AG09309 (cell line): Measurements from ENCODE around the gene PURA.

Experiments
- DNase-seq: peaks from one replicate; pipeline ENCODE4 v3.0.0-alpha.2; 2010; ENCODE audit warnings: low read depth
- H3K4me3 ChIP-seq: 2 replicates; pipeline ENCODE4 v1.5.1; 2011; ENCODE audit warnings: mild to moderate bottlenecking, low read depth, low read length, moderate library complexity; ENCODE audit not compliant: control insufficient read depth
- TF ChIP-seq, protein P1 (sequence below): IDR thresholded peaks from 2 replicates; pipeline ENCODE4 v1.5.1; 2011; ENCODE audit warnings: mild to moderate bottlenecking, low read depth, low read length, inconsistent platforms; ENCODE audit not compliant: insufficient read depth, control insufficient read depth; ENCODE audit errors: missing control alignments

PURA gene

GRCh38 chr5:140174014-140174413 is 60.1 kb downstream of the PURA start:
- H3K4me3 ChIP-seq: no peak overlapping the region
- TF ChIP-seq, protein P1, sequence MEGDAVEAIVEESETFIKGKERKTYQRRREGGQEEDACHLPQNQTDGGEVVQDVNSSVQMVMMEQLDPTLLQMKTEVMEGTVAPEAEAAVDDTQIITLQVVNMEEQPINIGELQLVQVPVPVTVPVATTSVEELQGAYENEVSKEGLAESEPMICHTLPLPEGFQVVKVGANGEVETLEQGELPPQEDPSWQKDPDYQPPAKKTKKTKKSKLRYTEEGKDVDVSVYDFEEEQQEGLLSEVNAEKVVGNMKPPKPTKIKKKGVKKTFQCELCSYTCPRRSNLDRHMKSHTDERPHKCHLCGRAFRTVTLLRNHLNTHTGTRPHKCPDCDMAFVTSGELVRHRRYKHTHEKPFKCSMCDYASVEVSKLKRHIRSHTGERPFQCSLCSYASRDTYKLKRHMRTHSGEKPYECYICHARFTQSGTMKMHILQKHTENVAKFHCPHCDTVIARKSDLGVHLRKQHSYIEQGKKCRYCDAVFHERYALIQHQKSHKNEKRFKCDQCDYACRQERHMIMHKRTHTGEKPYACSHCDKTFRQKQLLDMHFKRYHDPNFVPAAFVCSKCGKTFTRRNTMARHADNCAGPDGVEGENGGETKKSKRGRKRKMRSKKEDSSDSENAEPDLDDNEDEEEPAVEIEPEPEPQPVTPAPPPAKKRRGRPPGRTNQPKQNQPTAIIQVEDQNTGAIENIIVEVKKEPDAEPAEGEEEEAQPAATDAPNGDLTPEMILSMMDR: no peak
- no peak for DNase-seq

- DNase-seq: peak; percentile 54
- H3K4me3 ChIP-seq: peak within 1 kb of the TSS; percentile 93
- TF ChIP-seq, protein P1: no peak
Observed at GRCh38 chr5:140174465-140175366, 60.8 kb downstream of the PURA start, which contains the start of gene CYSTM1. Gene CYSTM1, plus strand, starts transcription at chr5:140175188. Its CDS starts 19,278 bp downstream, at chr5:140194466.
